Stimulated activated CD8-positive, alpha-beta memory T cell treated with anti-CD3 and anti-CD28 coated beads, Interleukin-15, amount 100 ng/mL, for 4 hours (primary cell): ENCODE measurements around the gene ZMPSTE24.
"Not testable (repeated sequence)": the region's sequence is repeated elsewhere in the genome, so short reads cannot be mapped to it uniquely, and the experiment has no call there.

Experiments
- DNase-seq, 2 donors: peaks; one replicate each; pipeline ENCODE4 v3.0.0-alpha.2; 2020; ENCODE audit warnings: low read depth in 2 of 2

ZMPSTE24 gene

GRCh38 chr1:40318476-40318875 is 60.4 kb downstream of the ZMPSTE24 start:
- no peak for DNase-seq

- DNase-seq, result no peak
Measured at GRCh38 chr1:40318970-40319621, 61.1 kb downstream of the ZMPSTE24 start.

- DNase-seq, result not testable (repeated sequence)
Measured at GRCh38 chr1:40331403-40331802, 73.4 kb downstream of the ZMPSTE24 start.

DNA sequence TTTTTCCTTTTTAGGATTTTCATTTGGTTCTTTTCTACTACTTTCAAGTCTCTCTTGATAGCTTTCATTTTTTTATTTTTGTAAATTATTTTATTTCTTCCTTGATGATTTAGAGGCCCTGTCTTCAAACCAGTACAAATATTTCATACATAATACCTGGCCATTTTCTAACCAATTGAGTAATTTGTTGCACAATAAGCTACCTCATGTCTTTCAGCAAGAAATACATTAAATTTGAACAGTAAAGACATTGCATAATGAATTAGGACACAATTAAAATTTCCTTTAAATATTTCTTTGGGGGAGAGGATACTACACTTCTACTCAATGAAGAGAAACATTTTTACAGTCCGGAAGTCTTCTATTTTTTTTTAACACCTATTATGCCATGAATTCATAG is 74.7 kb downstream of the ZMPSTE24 start:
- DNase-seq, result no peak

GRCh38 chr1:40337443-40337842 is 79.4 kb downstream of the ZMPSTE24 start:
- no peak for DNase-seq

- DNase-seq, result peak; percentile 75 to 81
Measured at GRCh38 chr1:40338745-40339419, 80.8 kb downstream of the ZMPSTE24 start.

- no peak for DNase-seq
Measured at GRCh38 chr1:40339420-40340323, 81.6 kb downstream of the ZMPSTE24 start.

- no peak for DNase-seq
Measured at GRCh38 chr1:40341491-40342380, 83.7 kb downstream of the ZMPSTE24 start.

- not testable (repeated sequence) for DNase-seq
Measured at GRCh38 chr1:40342381-40342717, 84.3 kb downstream of the ZMPSTE24 start.
